Measurements from ENCODE around the gene HNRNPK.

- TF ChIP-seq CTCF (IDR thresholded peaks at IDR 0.05; ENCODE audit: low read depth, low read length, missing input control) (no peak), MAX (IDR thresholded peaks at IDR 0.05) (no peak), RAD21 (IDR thresholded peaks at IDR 0.05) (no peak), ZBTB33 (IDR thresholded peaks at IDR 0.05) (no peak), GABPA (IDR thresholded peaks at IDR 0.05 in 1 of 2, conservative IDR thresholded peaks at IDR 0.05 in 1 of 2) (no peak), YY1 (IDR thresholded peaks at IDR 0.05) (no peak), SP1 (IDR thresholded peaks at IDR 0.05) (no peak), ATF3 (IDR thresholded peaks at IDR 0.05) (no peak), FOXA1 (IDR thresholded peaks at IDR 0.05) (no peak)
Observed at GRCh38 chr9:83940590-83941303, 39.3 kb downstream of the HNRNPK start.

Data from liver (tissue), 3 donors.